IMR-90 (cell line): ENCODE results near the gene MESP2. TPM values are rescaled to one million over a fixed set of nuclear protein-coding genes. Genes with fewer than 3 reads are reported as not detected.

Source experiments
- ATAC-seq: fragments of 200-7000 bp; cut with Tn5 transposase; 2 replicates; pipeline ENCODE4 v1.9.1; 2020; ENCODE audit warnings: low read depth, mild to moderate bottlenecking, moderate library complexity
- BruUV-seq: library from RNA; stranded (reverse); fragments of 400-500 nt; replicated peaks from 2 replicates; lab custom pipeline; 2021; lab: Mats Ljungman, UMichigan
- CTCF ChIA-PET: fragments of 300-600 bp; formaldehyde crosslinking; extraction: SDS; loops from one replicate; lab custom pipeline; 2021; ENCODE audit warnings: antibody characterized with exemption; lab: Yijun Ruan, JAX
- POLR2A ChIA-PET: fragments of 300-600 bp; sonication (Branson Sonifier 250); formaldehyde crosslinking; loops from one replicate; lab custom pipeline; 2022; ENCODE audit warnings: antibody characterized with exemption; ENCODE audit not compliant: unreplicated experiment; lab: Charles Lee
- DNase-seq: peaks from one replicate; pipeline ENCODE4 v3.0.0; 2013
- H2AFZ ChIP-seq: replicated peaks from 2 replicates; pipeline ENCODE3; 2013; ENCODE audit warnings: low read length, mild to moderate bottlenecking; ENCODE audit not compliant: poor library complexity
- H2AK5ac ChIP-seq: 2 replicates; pipeline ENCODE4 v1.6.1; 2013; ENCODE audit warnings: low read depth, low read length, inconsistent platforms
- H2AK9ac ChIP-seq: replicated peaks from 2 replicates; pipeline ENCODE3; 2013; ENCODE audit warnings: mild to moderate bottlenecking, low read depth, low read length, moderate library complexity; ENCODE audit not compliant: poor library complexity
- H2BK120ac ChIP-seq: 2 replicates; pipeline ENCODE4 v1.6.1; 2013; ENCODE audit warnings: low read depth, low read length, inconsistent platforms
- H2BK15ac ChIP-seq: 3 replicates; pipeline ENCODE4 v1.6.1; 2013; ENCODE audit warnings: low read depth, low read length, inconsistent platforms
- H2BK20ac ChIP-seq: 2 replicates; pipeline ENCODE4 v1.6.1; 2013; ENCODE audit warnings: low read depth, mild to moderate bottlenecking, inconsistent platforms, low read length, moderate library complexity
- H2BK5ac ChIP-seq: 2 replicates; pipeline ENCODE4 v1.6.1; 2013; ENCODE audit warnings: mild to moderate bottlenecking, low read depth, low read length, inconsistent platforms; ENCODE audit not compliant: poor library complexity, severe bottlenecking
- H3K14ac ChIP-seq: replicated peaks from 2 replicates; pipeline ENCODE4 v1.6.1; 2013; ENCODE audit warnings: low read depth, low read length, inconsistent platforms
- H3K18ac ChIP-seq: 2 replicates; pipeline ENCODE4 v1.6.1; 2013; ENCODE audit warnings: low read depth, low read length, control low read depth
- H3K23ac ChIP-seq: 2 replicates; pipeline ENCODE4 v1.6.1; 2013; ENCODE audit warnings: low read depth, low read length, inconsistent platforms
- H3K27ac ChIP-seq: 2 replicates; pipeline ENCODE4 v1.5.1; 2013; ENCODE audit warnings: mild to moderate bottlenecking, control low read depth, low read length; ENCODE audit not compliant: insufficient read depth
- H3K27me3 ChIP-seq: 2 replicates; pipeline ENCODE4 v1.6.1; 2013; ENCODE audit warnings: low read length; ENCODE audit not compliant: control insufficient read depth, insufficient read depth
- H3K36me3 ChIP-seq: 2 replicates; pipeline ENCODE4 v1.6.1; 2013; ENCODE audit warnings: low read length, mixed read lengths; ENCODE audit not compliant: control insufficient read depth, insufficient read depth
- H3K4ac ChIP-seq: 2 replicates; pipeline ENCODE4 v1.6.1; 2013; ENCODE audit warnings: low read depth, low read length, inconsistent platforms
- H3K4me1 ChIP-seq: 2 replicates; pipeline ENCODE4 v1.6.1; 2013; ENCODE audit warnings: low read length, mixed read lengths; ENCODE audit not compliant: control insufficient read depth, insufficient read depth
- H3K4me2 ChIP-seq: 2 replicates; pipeline ENCODE4 v1.6.1; 2013; ENCODE audit warnings: low read depth, mild to moderate bottlenecking, control low read depth, low read length, moderate library complexity
- H3K4me3 ChIP-seq: 2 replicates; pipeline ENCODE4 v1.5.1; 2013; ENCODE audit warnings: low read depth, mild to moderate bottlenecking, control low read depth, low read length, moderate library complexity; ENCODE audit not compliant: insufficient read depth
- H3K56ac ChIP-seq: 2 replicates; pipeline ENCODE4 v1.6.1; 2013; ENCODE audit warnings: low read length, inconsistent platforms; ENCODE audit not compliant: insufficient read depth; ENCODE audit errors: extremely low read depth
- H3K79me1 ChIP-seq, 2 experiments: 2 replicates each; pipeline ENCODE4 v1.6.1; 2013; ENCODE audit warnings: low read length in 2 of 2, inconsistent platforms in 1 of 2, low read depth in 1 of 2
- H3K9ac ChIP-seq: 2 replicates; pipeline ENCODE4 v1.6.1; 2013; ENCODE audit warnings: low read depth, low read length, control low read depth
- H3K9me1 ChIP-seq: 2 replicates; pipeline ENCODE4 v1.6.1; 2013; ENCODE audit warnings: low read length, inconsistent platforms; ENCODE audit not compliant: insufficient read depth
- H3K9me3 ChIP-seq: 2 replicates; pipeline ENCODE4 v1.6.1; 2013; ENCODE audit warnings: low read length; ENCODE audit not compliant: control insufficient read depth, insufficient read depth
- H4K20me1 ChIP-seq: 2 replicates; pipeline ENCODE4 v1.6.1; 2013; ENCODE audit warnings: low read length, inconsistent platforms; ENCODE audit not compliant: insufficient read depth
- H4K5ac ChIP-seq: 2 replicates; pipeline ENCODE4 v1.6.1; 2013; ENCODE audit warnings: mild to moderate bottlenecking, low read depth, low read length, control low read depth
- H4K8ac ChIP-seq, 2 experiments: 2 replicates each; pipeline ENCODE4 v1.6.1; 2013; ENCODE audit warnings: low read depth in 2 of 2, low read length in 2 of 2, control low read depth in 1 of 2, inconsistent platforms in 1 of 2
- H4K91ac ChIP-seq: 2 replicates; pipeline ENCODE4 v1.6.1; 2013; ENCODE audit warnings: low read depth, low read length, inconsistent platforms; ENCODE audit not compliant: insufficient read depth
- BHLHE40 ChIP-seq: fragments of 150-350 bp; IDR thresholded peaks from 2 replicates; pipeline ENCODE4 v1.6.1; 2016; ENCODE audit warnings: mild to moderate bottlenecking, low read depth, low read length
- CEBPB ChIP-seq: IDR thresholded peaks from 2 replicates; pipeline ENCODE4 v1.6.1; 2012; ENCODE audit warnings: low read depth, low read length, improper control_type of control experiment
- CHD1 ChIP-seq: IDR thresholded peaks from 2 replicates; pipeline ENCODE4 v1.6.1; 2012; ENCODE audit warnings: low read depth, low read length, improper control_type of control experiment
- CTCF ChIP-seq: conservative IDR thresholded peaks from 2 replicates; pipeline ENCODE4 v1.5.1; 2012; ENCODE audit warnings: mild to moderate bottlenecking, low read depth, low read length, improper control_type of control experiment
- FOS ChIP-seq: fragments of 150-350 bp; IDR thresholded peaks from 2 replicates; pipeline ENCODE4 v1.6.1; 2016; ENCODE audit warnings: low read depth, low read length
- MAFK ChIP-seq: IDR thresholded peaks from 2 replicates; pipeline ENCODE4 v1.6.1; 2012; ENCODE audit warnings: low read depth, low read length, improper control_type of control experiment
- MAZ ChIP-seq: IDR thresholded peaks from 2 replicates; pipeline ENCODE4 v1.6.1; 2012; ENCODE audit warnings: low read depth, mild to moderate bottlenecking, low read length, improper control_type of control experiment, moderate library complexity, borderline replicate concordance
- MXI1 ChIP-seq: IDR thresholded peaks from 2 replicates; pipeline ENCODE4 v1.6.1; 2012; ENCODE audit warnings: low read depth, mild to moderate bottlenecking, low read length, moderate library complexity, borderline replicate concordance
- NFE2L2 ChIP-seq: fragments of 150-350 bp; IDR thresholded peaks from 2 replicates; pipeline ENCODE4 v1.6.1; 2016; ENCODE audit warnings: low read depth, mild to moderate bottlenecking, low read length
- POLR2A ChIP-seq: IDR thresholded peaks from 2 replicates; pipeline ENCODE4 v1.6.1; 2012; ENCODE audit warnings: mild to moderate bottlenecking, low read depth, low read length
- RAD21 ChIP-seq: IDR thresholded peaks from 2 replicates; pipeline ENCODE4 v1.6.1; 2012; ENCODE audit warnings: low read length, improper control_type of control experiment
- RCOR1 ChIP-seq: IDR thresholded peaks from 2 replicates; pipeline ENCODE4 v1.6.1; 2012; ENCODE audit warnings: mild to moderate bottlenecking, low read length, improper control_type of control experiment; ENCODE audit not compliant: insufficient replicate concordance
- RFX5 ChIP-seq: IDR thresholded peaks from 2 replicates; pipeline ENCODE4 v1.8.0; 2012; ENCODE audit warnings: low read depth, mild to moderate bottlenecking, low read length, moderate library complexity
- WGBS, 2 experiments: methylation state at CpG; one replicate each; pipeline versions ENCODE4 v1.1.5 to v1.1.7; 2013; ENCODE audit warnings: missing lambda C conversion rate in 2 of 2; ENCODE audit not compliant: insufficient read length in 1 of 2; ENCODE audit errors: extremely low coverage in 2 of 2; 5-methylcytosine and 5-hydroxymethylcytosine counted together
- dilution Hi-C: fragments of 300-500 bp; cut with HindIII; formaldehyde crosslinking; loops from one replicate; pipeline ENCODE4 v1.14.3; 2018; ENCODE audit warnings: low sequenced_read_pairs; ENCODE audit not compliant: unreplicated experiment
- in situ Hi-C: fragments of 300-500 bp; cut with MboI; formaldehyde crosslinking; loops from 3 replicates; pipeline ENCODE4 v1.14.3; 2019; ENCODE audit warnings: low sequenced_read_pairs, inconsistent platforms, mixed read lengths
- intact Hi-C: fragments of 100-400 bp; cut with micrococcal nuclease; formaldehyde crosslinking; loops from 2 replicates; pipeline ENCODE4 v1.10.0; 2022
- polyA plus RNA-seq, 3 experiments: library from polyadenylated mRNA; depleted of rRNA; stranded (reverse); fragments of >200 nt; gene quantifications; 2 replicates each; pipeline ENCODE4 v1.2.3, GENCODE V29; 2012; ENCODE audit warnings: low replicate concordance in 1 of 3
- total RNA-seq: library from RNA; depleted of rRNA; stranded (reverse); fragments of >200 nt; gene quantifications from 2 replicates; pipeline ENCODE4 v1.2.3, GENCODE V29; 2012
- TF ChIP-seq, protein P1 (sequence below): fragments of 150-350 bp; IDR thresholded peaks from 2 replicates; pipeline ENCODE4 v1.6.1; 2017; ENCODE audit warnings: mild to moderate bottlenecking, antibody characterized with exemption, low read length, low read depth
- TF ChIP-seq, protein P2 (sequence below): fragments of 150-350 bp; IDR thresholded peaks from 2 replicates; pipeline ENCODE4 v1.6.1; 2016; ENCODE audit warnings: low read depth, mild to moderate bottlenecking, low read length, moderate library complexity, borderline replicate concordance

Gene MESP2
- total and polyA plus RNA-seq, 2 of the 4 experiments (the other 2 are of a cell fraction), result 0.18 to 0.32 TPM

DNA sequence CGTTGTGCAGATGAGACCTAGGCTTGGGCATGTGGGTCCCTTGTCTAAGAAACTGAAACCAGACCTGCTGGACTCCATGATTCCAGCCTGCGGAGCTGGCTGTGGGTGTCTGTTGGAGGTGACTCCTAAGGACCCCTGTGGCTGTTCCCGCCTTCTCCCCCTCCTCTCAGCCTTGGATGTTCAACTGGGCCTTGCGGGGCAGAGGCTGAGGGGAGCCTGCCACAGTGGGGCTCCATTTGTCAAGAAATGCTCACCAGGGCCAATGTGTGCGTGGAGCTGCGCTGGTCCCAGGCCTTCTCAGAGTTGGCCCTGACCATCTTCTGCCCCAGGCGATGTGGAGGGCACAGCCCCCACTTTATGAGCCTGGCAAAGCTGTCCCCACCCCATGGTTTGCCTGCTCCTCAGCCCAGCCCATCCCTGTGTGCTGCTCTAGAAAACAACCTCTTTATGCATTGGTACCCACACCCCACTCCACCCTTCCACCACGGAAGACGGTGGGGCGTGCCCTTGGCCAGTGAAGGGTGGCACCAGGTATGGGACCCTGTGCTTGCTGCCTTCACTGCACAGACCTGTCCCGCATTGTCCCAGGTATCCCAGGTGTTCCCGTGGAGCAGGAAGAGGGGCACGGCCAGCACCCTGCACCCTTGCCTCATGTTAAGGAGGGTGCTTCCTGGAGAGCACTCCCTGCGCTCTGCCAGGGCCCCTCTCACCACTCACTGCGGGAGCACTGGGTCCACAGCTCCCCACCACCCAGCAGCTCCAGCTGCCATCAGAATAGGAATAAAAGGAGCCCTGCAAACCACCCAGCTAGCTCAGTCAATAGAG, 7.9 kb downstream of the MESP2 start:
- H3K9ac ChIP-seq, result no peak overlapping the region
- BruUV-seq, result no TSS peak
- intact Hi-C loops, result no loop called here
- peak overlapping the region; percentile 49 for H2AFZ ChIP-seq
- ChIA-PET POLR2A (no interaction called here), CTCF (no interaction called here)
- H3K9me3 ChIP-seq, result peaks cover 3% of the 10 kb centered on the region; the same call in 1 of the 2 replicates
- no peak overlapping the region for H2BK5ac ChIP-seq
- peak overlapping the region; percentile 16; the same call in 1 of the 2 replicates for H3K4ac ChIP-seq
- 79% methylated on average over 4 of the region's 15 CpGs; no CpG with 5 or more reads in 1 of the 2 experiments for WGBS, 2 experiments
- ATAC-seq (no peak), DNase-seq (no peak)
- H3K27ac ChIP-seq, result no peak overlapping the region
- no peak overlapping the region for H2BK15ac ChIP-seq
- H3K56ac ChIP-seq, result no peak overlapping the region
- peaks cover 10% of the 10 kb centered on the region; the same call in 1 of the 2 replicates for H3K36me3 ChIP-seq
- H3K18ac ChIP-seq, result no peak overlapping the region
- peaks cover 10% of the 10 kb centered on the region for H3K4me1 ChIP-seq
- no peak overlapping the region for H3K4me3 ChIP-seq
- H2BK20ac ChIP-seq, result no peak overlapping the region
- H2AK5ac ChIP-seq, result 0 out of 2 replicates have a peak overlapping the region, but pooled peaks have one; percentile 9
- H3K14ac ChIP-seq, result no peak overlapping the region
- H3K9me1 ChIP-seq, result no peaks in the 10 kb centered on the region; the same call in 1 of the 2 replicates
- H4K8ac ChIP-seq, result no peak overlapping the region
- no peak overlapping the region for H4K5ac ChIP-seq
- H3K4me2 ChIP-seq, result no peak overlapping the region
- no peak overlapping the region for H2BK120ac ChIP-seq
- dilution Hi-C loops, result no loop called here
- no peaks in the 10 kb centered on the region for H4K20me1 ChIP-seq
- no peak overlapping the region for H3K23ac ChIP-seq
- no peaks in the 10 kb centered on the region for H3K27me3 ChIP-seq
- no peak overlapping the region for H4K91ac ChIP-seq
- no peak overlapping the region for H2AK9ac ChIP-seq
- in situ Hi-C loops, result no loop called here
- H3K79me1 ChIP-seq, result no peaks in the 10 kb centered on the region
- TF ChIP-seq, protein P1, sequence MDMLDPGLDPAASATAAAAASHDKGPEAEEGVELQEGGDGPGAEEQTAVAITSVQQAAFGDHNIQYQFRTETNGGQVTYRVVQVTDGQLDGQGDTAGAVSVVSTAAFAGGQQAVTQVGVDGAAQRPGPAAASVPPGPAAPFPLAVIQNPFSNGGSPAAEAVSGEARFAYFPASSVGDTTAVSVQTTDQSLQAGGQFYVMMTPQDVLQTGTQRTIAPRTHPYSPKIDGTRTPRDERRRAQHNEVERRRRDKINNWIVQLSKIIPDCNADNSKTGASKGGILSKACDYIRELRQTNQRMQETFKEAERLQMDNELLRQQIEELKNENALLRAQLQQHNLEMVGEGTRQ, result no peak
- TF ChIP-seq RCOR1 (no peak), CTCF (no peak), POLR2A (no peak), MAFK (no peak), CEBPB (no peak), CHD1 (no peak), RAD21 (no peak), NFE2L2 (no peak), MXI1 (no peak), FOS (no peak), MAZ (no peak), BHLHE40 (no peak), RFX5 (no peak)
- TF ChIP-seq, protein P2, sequence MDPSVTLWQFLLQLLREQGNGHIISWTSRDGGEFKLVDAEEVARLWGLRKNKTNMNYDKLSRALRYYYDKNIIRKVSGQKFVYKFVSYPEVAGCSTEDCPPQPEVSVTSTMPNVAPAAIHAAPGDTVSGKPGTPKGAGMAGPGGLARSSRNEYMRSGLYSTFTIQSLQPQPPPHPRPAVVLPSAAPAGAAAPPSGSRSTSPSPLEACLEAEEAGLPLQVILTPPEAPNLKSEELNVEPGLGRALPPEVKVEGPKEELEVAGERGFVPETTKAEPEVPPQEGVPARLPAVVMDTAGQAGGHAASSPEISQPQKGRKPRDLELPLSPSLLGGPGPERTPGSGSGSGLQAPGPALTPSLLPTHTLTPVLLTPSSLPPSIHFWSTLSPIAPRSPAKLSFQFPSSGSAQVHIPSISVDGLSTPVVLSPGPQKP, result no peak
